IMR-90 (cell line): ENCODE data around the gene WIPI1. TPM values are rescaled to one million over a fixed set of nuclear protein-coding genes. Genes with fewer than 3 reads are reported as not detected.

Source experiments
- ATAC-seq: fragments of 200-7000 bp; cut with Tn5 transposase; 2 replicates; pipeline ENCODE4 v1.9.1; 2020; ENCODE audit warnings: low read depth, mild to moderate bottlenecking, moderate library complexity
- BruUV-seq: library from RNA; stranded (reverse); fragments of 400-500 nt; replicated peaks from 2 replicates; lab custom pipeline; 2021; lab: Mats Ljungman, UMichigan
- CTCF ChIA-PET: fragments of 300-600 bp; formaldehyde crosslinking; extraction: SDS; loops from one replicate; lab custom pipeline; 2021; ENCODE audit warnings: antibody characterized with exemption; lab: Yijun Ruan, JAX
- POLR2A ChIA-PET: fragments of 300-600 bp; sonication (Branson Sonifier 250); formaldehyde crosslinking; loops from one replicate; lab custom pipeline; 2022; ENCODE audit warnings: antibody characterized with exemption; ENCODE audit not compliant: unreplicated experiment; lab: Charles Lee
- DNase-seq: peaks from one replicate; pipeline ENCODE4 v3.0.0; 2013
- H2AFZ ChIP-seq: replicated peaks from 2 replicates; pipeline ENCODE3; 2013; ENCODE audit warnings: low read length, mild to moderate bottlenecking; ENCODE audit not compliant: poor library complexity
- H2AK5ac ChIP-seq: 2 replicates; pipeline ENCODE4 v1.6.1; 2013; ENCODE audit warnings: low read depth, low read length, inconsistent platforms
- H2AK9ac ChIP-seq: replicated peaks from 2 replicates; pipeline ENCODE3; 2013; ENCODE audit warnings: mild to moderate bottlenecking, low read depth, low read length, moderate library complexity; ENCODE audit not compliant: poor library complexity
- H2BK120ac ChIP-seq: 2 replicates; pipeline ENCODE4 v1.6.1; 2013; ENCODE audit warnings: low read depth, low read length, inconsistent platforms
- H2BK15ac ChIP-seq: 3 replicates; pipeline ENCODE4 v1.6.1; 2013; ENCODE audit warnings: low read depth, low read length, inconsistent platforms
- H2BK20ac ChIP-seq: 2 replicates; pipeline ENCODE4 v1.6.1; 2013; ENCODE audit warnings: low read depth, mild to moderate bottlenecking, inconsistent platforms, low read length, moderate library complexity
- H2BK5ac ChIP-seq: 2 replicates; pipeline ENCODE4 v1.6.1; 2013; ENCODE audit warnings: mild to moderate bottlenecking, low read depth, low read length, inconsistent platforms; ENCODE audit not compliant: poor library complexity, severe bottlenecking
- H3K14ac ChIP-seq: replicated peaks from 2 replicates; pipeline ENCODE4 v1.6.1; 2013; ENCODE audit warnings: low read depth, low read length, inconsistent platforms
- H3K18ac ChIP-seq: 2 replicates; pipeline ENCODE4 v1.6.1; 2013; ENCODE audit warnings: low read depth, low read length, control low read depth
- H3K23ac ChIP-seq: 2 replicates; pipeline ENCODE4 v1.6.1; 2013; ENCODE audit warnings: low read depth, low read length, inconsistent platforms
- H3K27ac ChIP-seq: 2 replicates; pipeline ENCODE4 v1.5.1; 2013; ENCODE audit warnings: mild to moderate bottlenecking, control low read depth, low read length; ENCODE audit not compliant: insufficient read depth
- H3K27me3 ChIP-seq: 2 replicates; pipeline ENCODE4 v1.6.1; 2013; ENCODE audit warnings: low read length; ENCODE audit not compliant: control insufficient read depth, insufficient read depth
- H3K36me3 ChIP-seq: 2 replicates; pipeline ENCODE4 v1.6.1; 2013; ENCODE audit warnings: low read length, mixed read lengths; ENCODE audit not compliant: control insufficient read depth, insufficient read depth
- H3K4ac ChIP-seq: 2 replicates; pipeline ENCODE4 v1.6.1; 2013; ENCODE audit warnings: low read depth, low read length, inconsistent platforms
- H3K4me1 ChIP-seq: 2 replicates; pipeline ENCODE4 v1.6.1; 2013; ENCODE audit warnings: low read length, mixed read lengths; ENCODE audit not compliant: control insufficient read depth, insufficient read depth
- H3K4me2 ChIP-seq: 2 replicates; pipeline ENCODE4 v1.6.1; 2013; ENCODE audit warnings: low read depth, mild to moderate bottlenecking, control low read depth, low read length, moderate library complexity
- H3K4me3 ChIP-seq: 2 replicates; pipeline ENCODE4 v1.5.1; 2013; ENCODE audit warnings: low read depth, mild to moderate bottlenecking, control low read depth, low read length, moderate library complexity; ENCODE audit not compliant: insufficient read depth
- H3K56ac ChIP-seq: 2 replicates; pipeline ENCODE4 v1.6.1; 2013; ENCODE audit warnings: low read length, inconsistent platforms; ENCODE audit not compliant: insufficient read depth; ENCODE audit errors: extremely low read depth
- H3K79me1 ChIP-seq, 2 experiments: 2 replicates each; pipeline ENCODE4 v1.6.1; 2013; ENCODE audit warnings: low read length in 2 of 2, inconsistent platforms in 1 of 2, low read depth in 1 of 2
- H3K9ac ChIP-seq: 2 replicates; pipeline ENCODE4 v1.6.1; 2013; ENCODE audit warnings: low read depth, low read length, control low read depth
- H3K9me1 ChIP-seq: 2 replicates; pipeline ENCODE4 v1.6.1; 2013; ENCODE audit warnings: low read length, inconsistent platforms; ENCODE audit not compliant: insufficient read depth
- H3K9me3 ChIP-seq: 2 replicates; pipeline ENCODE4 v1.6.1; 2013; ENCODE audit warnings: low read length; ENCODE audit not compliant: control insufficient read depth, insufficient read depth
- H4K20me1 ChIP-seq: 2 replicates; pipeline ENCODE4 v1.6.1; 2013; ENCODE audit warnings: low read length, inconsistent platforms; ENCODE audit not compliant: insufficient read depth
- H4K5ac ChIP-seq: 2 replicates; pipeline ENCODE4 v1.6.1; 2013; ENCODE audit warnings: mild to moderate bottlenecking, low read depth, low read length, control low read depth
- H4K8ac ChIP-seq, 2 experiments: 2 replicates each; pipeline ENCODE4 v1.6.1; 2013; ENCODE audit warnings: low read depth in 2 of 2, low read length in 2 of 2, control low read depth in 1 of 2, inconsistent platforms in 1 of 2
- H4K91ac ChIP-seq: 2 replicates; pipeline ENCODE4 v1.6.1; 2013; ENCODE audit warnings: low read depth, low read length, inconsistent platforms; ENCODE audit not compliant: insufficient read depth
- BHLHE40 ChIP-seq: fragments of 150-350 bp; IDR thresholded peaks from 2 replicates; pipeline ENCODE4 v1.6.1; 2016; ENCODE audit warnings: mild to moderate bottlenecking, low read depth, low read length
- CEBPB ChIP-seq: IDR thresholded peaks from 2 replicates; pipeline ENCODE4 v1.6.1; 2012; ENCODE audit warnings: low read depth, low read length, improper control_type of control experiment
- CHD1 ChIP-seq: IDR thresholded peaks from 2 replicates; pipeline ENCODE4 v1.6.1; 2012; ENCODE audit warnings: low read depth, low read length, improper control_type of control experiment
- FOS ChIP-seq: fragments of 150-350 bp; IDR thresholded peaks from 2 replicates; pipeline ENCODE4 v1.6.1; 2016; ENCODE audit warnings: low read depth, low read length
- MAFK ChIP-seq: IDR thresholded peaks from 2 replicates; pipeline ENCODE4 v1.6.1; 2012; ENCODE audit warnings: low read depth, low read length, improper control_type of control experiment
- MXI1 ChIP-seq: IDR thresholded peaks from 2 replicates; pipeline ENCODE4 v1.6.1; 2012; ENCODE audit warnings: low read depth, mild to moderate bottlenecking, low read length, moderate library complexity, borderline replicate concordance
- NFE2L2 ChIP-seq: fragments of 150-350 bp; IDR thresholded peaks from 2 replicates; pipeline ENCODE4 v1.6.1; 2016; ENCODE audit warnings: low read depth, mild to moderate bottlenecking, low read length
- SMC3 ChIP-seq: fragments of 150-350 bp; IDR thresholded peaks from 2 replicates; pipeline ENCODE4 v1.6.1; 2016; ENCODE audit warnings: low read depth, mild to moderate bottlenecking, antibody characterized with exemption, low read length, moderate library complexity
- WGBS, 2 experiments: methylation state at CpG; one replicate each; pipeline versions ENCODE4 v1.1.5 to v1.1.7; 2013; ENCODE audit warnings: missing lambda C conversion rate in 2 of 2; ENCODE audit not compliant: insufficient read length in 1 of 2; ENCODE audit errors: extremely low coverage in 2 of 2; 5-methylcytosine and 5-hydroxymethylcytosine counted together
- dilution Hi-C: fragments of 300-500 bp; cut with HindIII; formaldehyde crosslinking; loops from one replicate; pipeline ENCODE4 v1.14.3; 2018; ENCODE audit warnings: low sequenced_read_pairs; ENCODE audit not compliant: unreplicated experiment
- in situ Hi-C: fragments of 300-500 bp; cut with MboI; formaldehyde crosslinking; loops from 3 replicates; pipeline ENCODE4 v1.14.3; 2019; ENCODE audit warnings: low sequenced_read_pairs, inconsistent platforms, mixed read lengths
- intact Hi-C: fragments of 100-400 bp; cut with micrococcal nuclease; formaldehyde crosslinking; loops from 2 replicates; pipeline ENCODE4 v1.10.0; 2022
- polyA plus RNA-seq, 3 experiments: library from polyadenylated mRNA; depleted of rRNA; stranded (reverse); fragments of >200 nt; gene quantifications; 2 replicates each; pipeline ENCODE4 v1.2.3, GENCODE V29; 2012; ENCODE audit warnings: low replicate concordance in 1 of 3
- total RNA-seq: library from RNA; depleted of rRNA; stranded (reverse); fragments of >200 nt; gene quantifications from 2 replicates; pipeline ENCODE4 v1.2.3, GENCODE V29; 2012
- TF ChIP-seq, protein P1 (sequence below): conservative IDR thresholded peaks from 2 replicates; pipeline ENCODE4 v1.5.1; 2012; ENCODE audit warnings: mild to moderate bottlenecking, low read depth, low read length, improper control_type of control experiment
- TF ChIP-seq, protein P2 (sequence below): fragments of 150-350 bp; IDR thresholded peaks from 2 replicates; pipeline ENCODE4 v1.6.1; 2016; ENCODE audit warnings: low read depth, mild to moderate bottlenecking, low read length, moderate library complexity, borderline replicate concordance

WIPI1 gene
- total and polyA plus RNA-seq, 2 of the 4 experiments (the other 2 are of a cell fraction), result 78.6 to 129 TPM

DNA sequence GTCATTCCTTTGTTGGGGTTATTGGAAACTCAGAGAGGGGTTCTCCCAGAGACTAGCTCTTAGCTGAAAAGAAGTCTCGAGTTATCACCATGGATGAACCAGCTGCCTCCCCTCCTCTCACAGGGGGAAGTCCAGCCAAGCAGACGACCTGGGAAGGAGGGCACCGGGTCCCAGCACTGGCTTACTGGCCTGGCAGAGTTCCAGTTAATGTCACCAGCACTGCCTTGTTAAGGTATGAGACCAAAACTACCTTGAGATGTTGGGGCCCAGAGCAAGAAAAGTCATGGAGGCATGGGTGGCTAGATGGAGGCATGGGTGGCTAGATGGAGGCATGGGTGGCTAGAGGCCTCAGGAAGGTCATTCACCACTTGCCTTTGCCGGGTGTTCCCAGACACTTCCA lies 72.4 kb downstream of the WIPI1 start:
- ChIA-PET CTCF (interaction anchor here (4.3 kb wide), 1 partner anchor 14 kb away, joined by 24 read pairs; no protein-coding TSS in a partner anchor), POLR2A (no interaction called here)
- Histone ChIP-seq H3K36me3 (no peaks in the 10 kb centered on the region), H3K14ac (peak overlapping the region; percentile 91), H2BK120ac (peak overlapping the region; percentile 100), H4K91ac (peak overlapping the region; percentile 93), H3K4me3 (no peak overlapping the region), H3K9me1 (peaks cover 21% of the 10 kb centered on the region), H4K8ac (peak overlapping the region; percentile 18 to 96), H3K23ac (peak overlapping the region; percentile 55; the same call in 1 of the 2 replicates), H3K27me3 (no peaks in the 10 kb centered on the region), H2BK5ac (peak overlapping the region; percentile 99), H4K5ac (peak overlapping the region; percentile 80), H3K18ac (peak overlapping the region; percentile 93), H2AK9ac (peak overlapping the region; percentile 79), H2AFZ (peak overlapping the region; percentile 27), H3K9ac (0 out of 2 replicates have a peak overlapping the region, but pooled peaks have one; percentile 13), H3K4ac (peak overlapping the region; percentile 100), H2BK20ac (peak overlapping the region; percentile 99), H3K9me3 (no peaks in the 10 kb centered on the region), H3K27ac (peak overlapping the region; percentile 80), H2AK5ac (peak overlapping the region; percentile 97), H3K4me2 (no peak overlapping the region), H3K79me1 (peaks cover 0 to 4% of the 10 kb centered on the region in 2 experiments; a peak in 1 of 4 replicates), H2BK15ac (peak overlapping the region; percentile 46; the same call in 2 of the 3 replicates), H3K56ac (peak overlapping the region; percentile 66; the same call in 1 of the 2 replicates), H3K4me1 (peaks cover 21% of the 10 kb centered on the region), H4K20me1 (no peaks in the 10 kb centered on the region)
- dilution Hi-C loops (no loop called here), intact Hi-C loops (loop anchor here (5.0 kb wide), 2 partner anchors 72 to 93 kb away; partner anchors contain the start of genes ARSG, SLC16A6 and WIPI1), in situ Hi-C loops (no loop called here)
- no TSS peak for BruUV-seq
- ATAC-seq, result no peak
- TF ChIP-seq, protein P1, sequence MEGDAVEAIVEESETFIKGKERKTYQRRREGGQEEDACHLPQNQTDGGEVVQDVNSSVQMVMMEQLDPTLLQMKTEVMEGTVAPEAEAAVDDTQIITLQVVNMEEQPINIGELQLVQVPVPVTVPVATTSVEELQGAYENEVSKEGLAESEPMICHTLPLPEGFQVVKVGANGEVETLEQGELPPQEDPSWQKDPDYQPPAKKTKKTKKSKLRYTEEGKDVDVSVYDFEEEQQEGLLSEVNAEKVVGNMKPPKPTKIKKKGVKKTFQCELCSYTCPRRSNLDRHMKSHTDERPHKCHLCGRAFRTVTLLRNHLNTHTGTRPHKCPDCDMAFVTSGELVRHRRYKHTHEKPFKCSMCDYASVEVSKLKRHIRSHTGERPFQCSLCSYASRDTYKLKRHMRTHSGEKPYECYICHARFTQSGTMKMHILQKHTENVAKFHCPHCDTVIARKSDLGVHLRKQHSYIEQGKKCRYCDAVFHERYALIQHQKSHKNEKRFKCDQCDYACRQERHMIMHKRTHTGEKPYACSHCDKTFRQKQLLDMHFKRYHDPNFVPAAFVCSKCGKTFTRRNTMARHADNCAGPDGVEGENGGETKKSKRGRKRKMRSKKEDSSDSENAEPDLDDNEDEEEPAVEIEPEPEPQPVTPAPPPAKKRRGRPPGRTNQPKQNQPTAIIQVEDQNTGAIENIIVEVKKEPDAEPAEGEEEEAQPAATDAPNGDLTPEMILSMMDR, result no peak
- TF ChIP-seq BHLHE40, result no peak
- TF ChIP-seq MAFK, result no peak
- TF ChIP-seq FOS, result no peak
- no peak for TF ChIP-seq NFE2L2
- no peak for TF ChIP-seq SMC3
- TF ChIP-seq, protein P2, sequence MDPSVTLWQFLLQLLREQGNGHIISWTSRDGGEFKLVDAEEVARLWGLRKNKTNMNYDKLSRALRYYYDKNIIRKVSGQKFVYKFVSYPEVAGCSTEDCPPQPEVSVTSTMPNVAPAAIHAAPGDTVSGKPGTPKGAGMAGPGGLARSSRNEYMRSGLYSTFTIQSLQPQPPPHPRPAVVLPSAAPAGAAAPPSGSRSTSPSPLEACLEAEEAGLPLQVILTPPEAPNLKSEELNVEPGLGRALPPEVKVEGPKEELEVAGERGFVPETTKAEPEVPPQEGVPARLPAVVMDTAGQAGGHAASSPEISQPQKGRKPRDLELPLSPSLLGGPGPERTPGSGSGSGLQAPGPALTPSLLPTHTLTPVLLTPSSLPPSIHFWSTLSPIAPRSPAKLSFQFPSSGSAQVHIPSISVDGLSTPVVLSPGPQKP, result no peak
- TF ChIP-seq CEBPB, result no peak
- TF ChIP-seq CHD1, result no peak
- no peak for TF ChIP-seq MXI1
- WGBS, 2 experiments, result no CpG with 5 or more reads among the region's 4 CpGs
- no peak for DNase-seq
